GM23338 (cell line): ENCODE measurements around the gene TREM1. TPM values are rescaled to one million over a fixed set of nuclear protein-coding genes. Genes with fewer than 3 reads are reported as not detected.
"Not testable (repeated sequence)": the region's sequence is repeated elsewhere in the genome, so short reads cannot be mapped to it uniquely, and the experiment has no call there.

Experiments used
- ATAC-seq: fragments of 200-7000 bp; cut with Tn5 transposase; 3 replicates; pipeline ENCODE4 v1.9.1; 2020
- DNase-seq: peaks from one replicate; pipeline ENCODE4 v3.0.0-alpha.2; 2015; ENCODE audit warnings: low spot score
- H2AFZ ChIP-seq: fragments of 200-600 bp; sonication (generic); 2 replicates; pipeline ENCODE4 v1.8.0; 2016; ENCODE audit warnings: antibody characterized with exemption, mild to moderate bottlenecking, moderate library complexity
- H3F3A ChIP-seq: fragments of 200-600 bp; sonication (generic); replicated peaks from 2 replicates; pipeline ENCODE4 v1.8.0; 2017; ENCODE audit warnings: antibody characterized with exemption, mixed run types, low read depth
- H3K27ac ChIP-seq: fragments of 200-600 bp; sonication (generic); 2 replicates; pipeline ENCODE4 v1.6.1; 2016; ENCODE audit warnings: low read depth
- H3K27me3 ChIP-seq: fragments of 200-600 bp; sonication (generic); 2 replicates; pipeline ENCODE4 v1.8.0; 2016; ENCODE audit warnings: mild to moderate bottlenecking, mixed run types, moderate library complexity; ENCODE audit not compliant: insufficient read depth
- H3K36me3 ChIP-seq: fragments of 200-600 bp; sonication (generic); 2 replicates; pipeline ENCODE4 v1.8.0; 2016; ENCODE audit warnings: mild to moderate bottlenecking; ENCODE audit not compliant: insufficient read depth
- H3K4me1 ChIP-seq: fragments of 200-600 bp; sonication (generic); 2 replicates; pipeline ENCODE4 v1.8.0; 2016; ENCODE audit warnings: mild to moderate bottlenecking, moderate library complexity; ENCODE audit not compliant: insufficient read depth
- H3K4me2 ChIP-seq: fragments of 200-600 bp; sonication (generic); 2 replicates; pipeline ENCODE4 v1.7.1; 2017; ENCODE audit warnings: mixed run types
- H3K4me3 ChIP-seq: fragments of 200-600 bp; sonication (generic); 2 replicates; pipeline ENCODE4 v1.6.1; 2016; ENCODE audit warnings: mixed run types
- H3K79me2 ChIP-seq: fragments of 200-600 bp; sonication (generic); replicated peaks from 2 replicates; pipeline ENCODE4 v1.8.0; 2017; ENCODE audit warnings: mild to moderate bottlenecking; ENCODE audit not compliant: insufficient read depth
- H3K9me2 ChIP-seq: fragments of 200-600 bp; sonication (generic); 2 replicates; pipeline ENCODE4 v1.8.0; 2017; ENCODE audit not compliant: insufficient read depth
- H4K20me1 ChIP-seq: fragments of 200-600 bp; sonication (generic); replicated peaks from 2 replicates; pipeline ENCODE4 v1.8.0; 2017; ENCODE audit warnings: mild to moderate bottlenecking; ENCODE audit not compliant: insufficient read depth
- H3K27ac Mint-ChIP-seq: 2 replicates; pipeline ENCODE4 v1.8.0; 2020; ENCODE audit warnings: inconsistent platforms, mild to moderate bottlenecking, moderate library complexity, mixed read lengths
- H3K27me3 Mint-ChIP-seq: 3 replicates; pipeline ENCODE4 v1.8.0; 2022; ENCODE audit warnings: low read depth, mild to moderate bottlenecking, moderate library complexity, mixed read lengths, inconsistent platforms; ENCODE audit not compliant: insufficient read depth, poor library complexity
- H3K36me3 Mint-ChIP-seq: 3 replicates; pipeline ENCODE4 v1.8.0; 2021; ENCODE audit warnings: low read depth, mild to moderate bottlenecking, inconsistent platforms, moderate library complexity, mixed read lengths
- H3K4me1 Mint-ChIP-seq: 3 replicates; pipeline ENCODE4 v1.8.0; 2020; ENCODE audit warnings: mild to moderate bottlenecking, inconsistent platforms, mixed read lengths
- H3K4me3 Mint-ChIP-seq: 3 replicates; pipeline ENCODE4 v1.8.0; 2021; ENCODE audit warnings: moderate library complexity, mild to moderate bottlenecking, inconsistent platforms, mixed read lengths
- H3K9me3 Mint-ChIP-seq: 3 replicates; pipeline ENCODE4 v1.8.0; 2020; ENCODE audit warnings: moderate library complexity, mild to moderate bottlenecking, inconsistent platforms, mixed read lengths
- EZH2phosphoT487 ChIP-seq: fragments of 200-600 bp; sonication (generic); IDR thresholded peaks from one replicate; pipeline ENCODE4 v1.8.1; 2018; ENCODE audit warnings: antibody characterized with exemption; ENCODE audit not compliant: unreplicated experiment
- NANOG ChIP-seq: IDR thresholded peaks from 2 replicates; pipeline ENCODE4 v1.6.1; 2016; ENCODE audit warnings: antibody characterized with exemption, borderline replicate concordance
- POLR2AphosphoS5 ChIP-seq: IDR thresholded peaks from 2 replicates; pipeline ENCODE4 v1.6.1; 2016; ENCODE audit warnings: antibody characterized with exemption, low read depth
- STAT1 ChIP-seq: IDR thresholded peaks from one replicate; pipeline ENCODE4 v1.6.1; 2016; ENCODE audit warnings: antibody characterized with exemption; ENCODE audit not compliant: unreplicated experiment
- ZNF114 ChIP-seq: fragments of 250-450 bp; sonication (Bioruptor Pico); IDR thresholded peaks from 2 replicates; pipeline ENCODE4 v1.5.0; 2020; ENCODE audit warnings: mild to moderate bottlenecking, moderate library complexity
- ZNF331 ChIP-seq: fragments of 250-450 bp; sonication (Bioruptor Pico); IDR thresholded peaks from 2 replicates; pipeline ENCODE4 v1.5.0; 2020; ENCODE audit warnings: low read depth, mild to moderate bottlenecking, moderate library complexity
- polyA plus RNA-seq: library from polyadenylated mRNA; unstranded; fragments of >200 nt; fragmentation: Nextera tagmentation; extraction: Ambion mirVana; gene quantifications from 2 replicates; pipeline ENCODE4 v1.2.1, GENCODE V29; 2016
- total RNA-seq: library from RNA; depleted of rRNA; stranded (reverse); fragments of >200 nt; shearing (Covaris generic); gene quantifications from 2 replicates; pipeline ENCODE4 v1.2.3, GENCODE V29; 2014
- TF ChIP-seq, protein P1 (sequence below), 2 experiments: fragments of 200-600 bp in 1 of 2; sonication (generic) in 1 of 2; conservative IDR thresholded peaks; 2 replicates each; pipeline versions ENCODE4 v1.5.1 to v1.6.1; 2016 to 2017; ENCODE audit warnings: antibody characterized with exemption in 2 of 2, low read depth in 2 of 2, mild to moderate bottlenecking in 2 of 2, moderate library complexity in 1 of 2
- TF ChIP-seq, protein P2 (sequence below): IDR thresholded peaks from one replicate; pipeline ENCODE4 v1.6.1; 2018; ENCODE audit warnings: antibody characterized with exemption; ENCODE audit not compliant: unreplicated experiment

Gene TREM1
- total and polyA plus RNA-seq, 2 experiments from 2014 or later = not detected

DNA sequence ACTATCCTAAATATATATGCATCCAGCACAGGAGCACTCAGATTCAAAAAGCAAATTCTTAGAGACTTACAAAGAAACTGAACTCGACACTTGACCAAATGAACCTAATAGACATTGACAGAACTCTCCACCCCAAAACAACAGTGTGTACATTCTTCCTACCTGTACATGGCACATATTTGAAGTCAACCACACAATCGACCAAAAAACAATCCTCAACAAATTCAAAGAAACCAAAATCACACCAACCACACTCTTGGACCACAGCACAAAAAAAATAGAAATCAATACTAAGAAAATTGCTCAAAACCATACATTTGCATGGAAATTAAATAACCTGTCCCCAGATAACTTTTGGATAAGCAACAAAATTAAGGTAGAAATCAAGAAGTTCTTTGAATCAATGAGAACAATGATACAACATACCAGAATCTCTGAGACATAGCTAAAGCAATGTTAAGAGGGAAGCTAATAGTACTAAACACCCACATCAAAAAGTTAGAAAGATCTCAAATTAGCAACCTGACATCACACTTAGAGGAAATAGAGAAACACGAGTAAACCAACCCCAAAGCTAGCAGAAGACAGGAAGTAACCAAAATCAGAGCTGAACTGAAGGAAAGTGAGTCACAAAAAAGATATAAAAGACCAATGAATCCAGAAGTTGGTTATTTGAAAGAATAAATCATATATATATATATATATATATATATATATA is 12.5 kb upstream of the TREM1 start:
- Mint-ChIP-seq H3K9me3 (peaks cover 53% of the 10 kb centered on the region), H3K27ac (no peak overlapping the region), H3K4me3 (no peak overlapping the region), H3K27me3 (no peaks in the 10 kb centered on the region), H3K36me3 (peaks cover 32% of the 10 kb centered on the region), H3K4me1 (peaks cover 6% of the 10 kb centered on the region)
- no peaks in the 10 kb centered on the region for H3K27me3 ChIP-seq
- H3K79me2 ChIP-seq = no peaks in the 10 kb centered on the region
- no peaks in the 10 kb centered on the region for H4K20me1 ChIP-seq
- no peaks in the 10 kb centered on the region for H3K4me1 ChIP-seq
- H3K9me2 ChIP-seq = peaks cover 11% of the 10 kb centered on the region
- DNase-seq (no peak), ATAC-seq (no peak)
- no peak overlapping the region for H3K4me2 ChIP-seq
- H3K4me3 ChIP-seq = no peak overlapping the region
- no peaks in the 10 kb centered on the region for H3F3A ChIP-seq
- no peak overlapping the region for H3K27ac ChIP-seq
- H2AFZ ChIP-seq = no peak overlapping the region
- H3K36me3 ChIP-seq = 0 out of 2 replicates have a peak, but pooled peaks cover 4% of the 10 kb centered on the region
- TF ChIP-seq, protein P1, sequence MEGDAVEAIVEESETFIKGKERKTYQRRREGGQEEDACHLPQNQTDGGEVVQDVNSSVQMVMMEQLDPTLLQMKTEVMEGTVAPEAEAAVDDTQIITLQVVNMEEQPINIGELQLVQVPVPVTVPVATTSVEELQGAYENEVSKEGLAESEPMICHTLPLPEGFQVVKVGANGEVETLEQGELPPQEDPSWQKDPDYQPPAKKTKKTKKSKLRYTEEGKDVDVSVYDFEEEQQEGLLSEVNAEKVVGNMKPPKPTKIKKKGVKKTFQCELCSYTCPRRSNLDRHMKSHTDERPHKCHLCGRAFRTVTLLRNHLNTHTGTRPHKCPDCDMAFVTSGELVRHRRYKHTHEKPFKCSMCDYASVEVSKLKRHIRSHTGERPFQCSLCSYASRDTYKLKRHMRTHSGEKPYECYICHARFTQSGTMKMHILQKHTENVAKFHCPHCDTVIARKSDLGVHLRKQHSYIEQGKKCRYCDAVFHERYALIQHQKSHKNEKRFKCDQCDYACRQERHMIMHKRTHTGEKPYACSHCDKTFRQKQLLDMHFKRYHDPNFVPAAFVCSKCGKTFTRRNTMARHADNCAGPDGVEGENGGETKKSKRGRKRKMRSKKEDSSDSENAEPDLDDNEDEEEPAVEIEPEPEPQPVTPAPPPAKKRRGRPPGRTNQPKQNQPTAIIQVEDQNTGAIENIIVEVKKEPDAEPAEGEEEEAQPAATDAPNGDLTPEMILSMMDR (conservative IDR thresholded peaks at IDR 0.05; ENCODE audit: low read depth in 2 of 2) = no peak
- TF ChIP-seq EZH2phosphoT487 = no peak
- TF ChIP-seq POLR2AphosphoS5 = no peak
- TF ChIP-seq ZNF114 = no peak
- TF ChIP-seq NANOG = no peak
- no peak for TF ChIP-seq ZNF331

- not testable (repeated sequence) for H3K27me3 Mint-ChIP-seq, ATAC-seq, H3K4me1 Mint-ChIP-seq
Measured at GRCh38 chr6:41297248-41297647, 10.8 kb upstream of the TREM1 start.

GRCh38 chr6:41294214-41294872 is 7.9 kb upstream of the TREM1 start:
- no peaks in the 10 kb centered on the region for H4K20me1 ChIP-seq
- ATAC-seq (no peak), DNase-seq (no peak)
- no peaks in the 10 kb centered on the region for H3F3A ChIP-seq
- H3K27ac Mint-ChIP-seq = no peak overlapping the region
- no peak overlapping the region for H3K4me3 Mint-ChIP-seq
- no peaks in the 10 kb centered on the region for H3K79me2 ChIP-seq
- no peak overlapping the region for H2AFZ ChIP-seq
- H3K36me3 ChIP-seq = 0 out of 2 replicates have a peak, but pooled peaks cover 4% of the 10 kb centered on the region
- peaks cover 4% of the 10 kb centered on the region; the same call in 1 of the 2 replicates for H3K4me1 ChIP-seq
- H3K27ac ChIP-seq = no peak overlapping the region
- peaks cover 2% of the 10 kb centered on the region for H3K27me3 Mint-ChIP-seq
- peaks cover 32% of the 10 kb centered on the region for H3K36me3 Mint-ChIP-seq
- H3K4me1 Mint-ChIP-seq = peaks cover 12% of the 10 kb centered on the region
- H3K4me3 ChIP-seq = no peak overlapping the region
- peaks cover 42% of the 10 kb centered on the region for H3K9me3 Mint-ChIP-seq
- peaks cover 43% of the 10 kb centered on the region for H3K27me3 ChIP-seq
- peaks cover 13% of the 10 kb centered on the region; the same call in 1 of the 2 replicates for H3K9me2 ChIP-seq
- H3K4me2 ChIP-seq = no peak overlapping the region
- TF ChIP-seq ZNF331 (no peak), STAT1 (no peak)
- TF ChIP-seq, protein P2, sequence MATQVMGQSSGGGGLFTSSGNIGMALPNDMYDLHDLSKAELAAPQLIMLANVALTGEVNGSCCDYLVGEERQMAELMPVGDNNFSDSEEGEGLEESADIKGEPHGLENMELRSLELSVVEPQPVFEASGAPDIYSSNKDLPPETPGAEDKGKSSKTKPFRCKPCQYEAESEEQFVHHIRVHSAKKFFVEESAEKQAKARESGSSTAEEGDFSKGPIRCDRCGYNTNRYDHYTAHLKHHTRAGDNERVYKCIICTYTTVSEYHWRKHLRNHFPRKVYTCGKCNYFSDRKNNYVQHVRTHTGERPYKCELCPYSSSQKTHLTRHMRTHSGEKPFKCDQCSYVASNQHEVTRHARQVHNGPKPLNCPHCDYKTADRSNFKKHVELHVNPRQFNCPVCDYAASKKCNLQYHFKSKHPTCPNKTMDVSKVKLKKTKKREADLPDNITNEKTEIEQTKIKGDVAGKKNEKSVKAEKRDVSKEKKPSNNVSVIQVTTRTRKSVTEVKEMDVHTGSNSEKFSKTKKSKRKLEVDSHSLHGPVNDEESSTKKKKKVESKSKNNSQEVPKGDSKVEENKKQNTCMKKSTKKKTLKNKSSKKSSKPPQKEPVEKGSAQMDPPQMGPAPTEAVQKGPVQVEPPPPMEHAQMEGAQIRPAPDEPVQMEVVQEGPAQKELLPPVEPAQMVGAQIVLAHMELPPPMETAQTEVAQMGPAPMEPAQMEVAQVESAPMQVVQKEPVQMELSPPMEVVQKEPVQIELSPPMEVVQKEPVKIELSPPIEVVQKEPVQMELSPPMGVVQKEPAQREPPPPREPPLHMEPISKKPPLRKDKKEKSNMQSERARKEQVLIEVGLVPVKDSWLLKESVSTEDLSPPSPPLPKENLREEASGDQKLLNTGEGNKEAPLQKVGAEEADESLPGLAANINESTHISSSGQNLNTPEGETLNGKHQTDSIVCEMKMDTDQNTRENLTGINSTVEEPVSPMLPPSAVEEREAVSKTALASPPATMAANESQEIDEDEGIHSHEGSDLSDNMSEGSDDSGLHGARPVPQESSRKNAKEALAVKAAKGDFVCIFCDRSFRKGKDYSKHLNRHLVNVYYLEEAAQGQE = no peak

More at GRCh38 chr6:41297248-41297647, 10.8 kb upstream of the TREM1 start:
- not testable (repeated sequence) for H3K4me3 ChIP-seq, H3F3A ChIP-seq, H3K4me3 Mint-ChIP-seq, H4K20me1 ChIP-seq, H3K4me1 ChIP-seq, H3K27ac Mint-ChIP-seq, H3K36me3 ChIP-seq, H3K4me2 ChIP-seq, H2AFZ ChIP-seq, H3K79me2 ChIP-seq, H3K27ac ChIP-seq
- peaks cover 53% of the 10 kb centered on the region for H3K9me3 Mint-ChIP-seq
- peaks cover 32% of the 10 kb centered on the region for H3K36me3 Mint-ChIP-seq
- peaks cover 13% of the 10 kb centered on the region for H3K9me2 ChIP-seq
- peaks cover 16% of the 10 kb centered on the region for H3K27me3 ChIP-seq
- peak; percentile 25 for DNase-seq
